GM12892 (cell line): ENCODE data around the gene KISS1.

Experiments used
- POLR2A ChIP-seq: IDR thresholded peaks from 2 replicates; pipeline ENCODE4 v1.6.1; 2011; ENCODE audit warnings: low read depth, low read length, control low read depth
- TAF1 ChIP-seq: IDR thresholded peaks from 2 replicates; pipeline ENCODE4 v1.6.1; 2011; ENCODE audit warnings: low read depth, mild to moderate bottlenecking, control low read depth, low read length, borderline replicate concordance

DNA sequence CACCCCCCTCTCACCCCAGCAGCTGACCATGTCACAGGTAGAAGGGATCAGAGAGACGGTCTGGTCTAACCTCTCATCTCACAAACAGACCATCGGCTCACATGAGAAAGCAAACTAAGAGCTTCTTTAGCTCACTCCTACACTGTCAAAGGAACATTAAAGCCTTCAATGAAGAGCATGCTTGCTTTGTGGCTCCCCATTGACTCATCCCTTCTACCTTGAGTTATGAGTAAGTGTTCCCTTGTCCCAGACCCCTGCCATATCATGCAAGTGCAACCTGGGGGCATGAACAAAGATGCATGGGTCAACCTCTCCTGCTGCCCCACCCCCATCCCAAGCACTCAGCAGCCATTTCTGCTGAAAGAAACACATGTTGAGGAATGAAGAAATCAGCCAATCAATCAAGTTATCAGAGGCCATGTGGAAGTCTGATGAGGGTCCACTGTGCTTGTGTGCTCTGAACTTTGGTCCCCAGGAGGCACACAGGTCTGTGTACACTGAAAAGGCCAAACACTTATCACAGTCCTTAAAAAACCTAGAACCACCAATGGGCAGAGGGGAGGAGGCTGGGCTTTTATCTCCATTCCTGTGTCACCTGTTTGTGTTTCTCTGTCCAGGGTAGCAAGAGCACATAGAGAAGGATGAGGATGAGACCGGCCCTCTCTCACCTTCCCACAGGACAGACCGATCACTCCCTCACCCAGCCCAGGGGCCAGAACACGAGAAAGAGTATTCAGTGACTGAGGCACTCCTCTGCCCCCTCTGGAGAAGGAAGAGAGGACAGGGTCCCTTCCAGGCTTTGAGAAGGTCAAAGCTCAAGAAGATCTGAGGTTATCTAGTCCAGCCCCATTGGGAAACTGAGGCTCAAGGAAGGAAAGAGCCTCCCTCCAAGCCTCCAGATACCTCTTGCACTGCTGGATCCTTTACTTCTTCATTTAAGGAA is 54.0 kb downstream of the KISS1 start:
- TF ChIP-seq TAF1 (no peak), POLR2A (no peak)
